Measurements from ENCODE around the gene COMT. TPM values are rescaled to one million over a fixed set of nuclear protein-coding genes. Genes with fewer than 3 reads are reported as not detected.
A peak's percentile ranks its signal among the peaks of the same experiment; 100 is the strongest.

The COMT gene
- total and polyA plus RNA-seq, 9 of the 15 experiments (the other 6 are each of a cell fraction or from before 2014, with no cell fraction given): 12.5 to 351 (median 155) TPM

- no peak for TF ChIP-seq CEBPG (CRISPR knock-in tag; IDR thresholded peaks at IDR 0.05)
- TF ChIP-seq CEBPG (tag; conservative IDR thresholded peaks at IDR 0.05 in 1 of 2, IDR thresholded peaks at IDR 0.05 in 1 of 2): no peak
- no peak for TF ChIP-seq PHF20 (IDR thresholded peaks at IDR 0.05; ENCODE audit: partially characterized antibody)
- TF ChIP-seq TAF7 (tag; IDR thresholded peaks at IDR 0.05): no peak
- no peak for TF ChIP-seq PRPF4 (IDR thresholded peaks at IDR 0.05; ENCODE audit: insufficient read depth, low read depth, low read length, poor library complexity, severe bottlenecking)
- TF ChIP-seq NFIX (CRISPR knock-in tag; IDR thresholded peaks at IDR 0.05; ENCODE audit: low read depth): no peak
- TF ChIP-seq SMARCA4 (IDR thresholded peaks at IDR 0.05): peak; percentile 85
- no peak for TF ChIP-seq JUN (IDR thresholded peaks at IDR 0.05; ENCODE audit: borderline replicate concordance, low read depth, low read length)
- no peak for TF ChIP-seq JUN (CRISPR knock-in tag; IDR thresholded peaks at IDR 0.05; ENCODE audit: borderline replicate concordance)
- no peak for TF ChIP-seq RBM17 (IDR thresholded peaks at IDR 0.05; ENCODE audit: borderline replicate concordance, low read depth, low read length)
- no peak; the same call in 1 of the 2 replicates for TF ChIP-seq HDAC2 (IDR thresholded peaks at IDR 0.05)
- TF ChIP-seq KAT7 (CRISPR knock-in tag; IDR thresholded peaks at IDR 0.05; ENCODE audit: borderline replicate concordance): no peak
- TF ChIP-seq PHF8 (IDR thresholded peaks at IDR 0.05; ENCODE audit: borderline replicate concordance, low read length): no peak
- no peak for TF ChIP-seq DACH1 (IDR thresholded peaks at IDR 0.05; ENCODE audit: partially characterized antibody)
- no peak for TF ChIP-seq THRAP3 (IDR thresholded peaks at IDR 0.05; ENCODE audit: borderline replicate concordance)
- TF ChIP-seq ARID3B (CRISPR knock-in tag; IDR thresholded peaks at IDR 0.05; ENCODE audit: borderline replicate concordance): no peak; the same call in 1 of the 2 replicates
- no peak for TF ChIP-seq ZNF778 (CRISPR knock-in tag; IDR thresholded peaks at IDR 0.05)
- TF ChIP-seq MECOM (CRISPR knock-in tag; IDR thresholded peaks at IDR 0.05): no peak
- no peak for TF ChIP-seq USF2 (CRISPR knock-in tag; IDR thresholded peaks at IDR 0.05)
- TF ChIP-seq MCM7 (IDR thresholded peaks at IDR 0.05): no peak
- no peak for TF ChIP-seq FOXJ2 (tag; IDR thresholded peaks at IDR 0.05)
- no peak for TF ChIP-seq ZNF695 (CRISPR knock-in tag; IDR thresholded peaks at IDR 0.05)
- no peak for TF ChIP-seq ZNF609 (CRISPR knock-in tag; IDR thresholded peaks at IDR 0.05; ENCODE audit: borderline replicate concordance)
These were observed 33.5 kb downstream of the COMT start (continued) for GRCh38 chr22:19974935-19975706.
